ENCODE measurements around the gene ANAPC13.

ANAPC13 gene

DNA sequence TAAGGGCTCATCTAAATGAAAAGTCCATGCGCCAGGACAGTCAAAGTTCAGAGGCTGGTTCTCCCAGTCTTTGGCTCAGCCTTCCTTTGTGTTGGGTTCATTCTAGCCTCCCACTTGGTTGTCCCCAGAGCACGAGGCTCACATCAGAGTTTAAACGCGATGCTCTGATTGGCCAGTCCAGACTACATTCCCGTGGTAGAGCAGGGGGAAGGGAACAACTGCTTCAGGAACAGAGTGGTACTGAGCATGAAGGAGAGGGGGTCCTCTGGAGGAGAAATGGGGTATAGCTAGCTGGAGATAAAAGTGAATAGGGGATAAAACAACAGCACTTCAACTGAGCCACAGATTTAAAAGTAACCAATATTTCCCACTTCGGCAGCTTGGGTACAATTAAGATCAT lies 32.2 kb downstream of the ANAPC13 start:
- DNase-seq (ENCODE audit: low read depth in 2 of 2): no peak

DNA sequence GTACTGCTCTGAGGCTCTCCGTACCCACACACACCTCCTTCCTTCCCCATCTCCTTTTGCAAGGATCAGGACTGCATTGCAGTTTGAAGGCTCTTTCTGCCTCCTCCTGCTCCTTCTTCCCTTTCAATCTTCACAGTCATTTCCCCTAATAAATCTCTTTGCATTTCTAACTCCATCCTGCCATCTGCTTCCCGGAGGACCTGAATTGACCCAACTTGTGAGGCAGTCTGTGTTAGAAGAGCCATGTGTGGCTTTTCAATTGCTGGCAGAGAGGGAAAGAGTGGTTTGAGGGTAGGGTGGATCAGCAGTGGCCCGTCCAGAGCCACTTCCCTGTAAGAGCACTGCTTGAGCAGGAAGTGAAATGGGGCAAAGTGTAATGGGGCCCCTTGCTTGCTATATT lies 35.8 kb downstream of the ANAPC13 start:
- DNase-seq (ENCODE audit: low read depth in 2 of 2): no peak

DNA sequence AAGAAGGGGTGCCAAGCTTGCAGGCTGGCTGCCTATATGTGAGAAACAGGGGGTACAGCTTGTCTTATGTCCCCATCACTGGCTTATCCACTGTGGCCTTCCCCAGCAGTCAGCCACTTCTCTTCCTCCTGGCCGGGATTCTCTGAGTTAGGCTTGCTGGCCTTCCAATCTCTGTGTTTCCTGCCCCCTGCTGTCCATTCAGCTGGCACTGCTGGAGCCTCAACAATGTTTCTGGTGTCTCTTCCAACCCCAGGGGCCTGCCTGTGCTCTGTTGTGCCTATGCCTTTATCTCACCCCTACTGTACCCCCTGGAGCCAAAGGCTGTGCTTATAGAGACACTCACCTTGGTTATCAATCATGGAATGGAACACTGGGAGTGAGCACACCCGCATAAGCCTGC lies 36.5 kb downstream of the ANAPC13 start:
- no peak for DNase-seq (ENCODE audit: low read depth in 2 of 2)

DNA sequence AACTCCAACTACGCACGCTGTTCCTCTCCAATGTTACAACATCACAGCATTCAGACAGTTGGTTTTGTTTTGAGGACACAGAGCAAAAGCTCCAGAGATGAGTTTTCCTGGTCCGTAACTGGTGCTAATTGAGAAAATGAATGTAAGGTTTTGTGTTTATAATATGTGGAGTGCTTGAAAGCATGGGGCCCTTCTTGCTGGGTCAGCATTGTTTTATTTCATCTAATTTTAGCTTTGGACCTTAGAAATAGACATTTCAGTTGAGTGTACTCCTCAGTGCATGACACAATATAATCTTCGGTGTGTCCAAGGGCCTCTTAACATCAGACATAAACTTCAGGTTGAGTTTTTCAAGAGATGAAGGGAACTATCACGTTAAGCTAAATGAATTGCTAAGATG lies 37.1 kb downstream of the ANAPC13 start:
- no peak for DNase-seq (ENCODE audit: low read depth in 2 of 2)

DNA sequence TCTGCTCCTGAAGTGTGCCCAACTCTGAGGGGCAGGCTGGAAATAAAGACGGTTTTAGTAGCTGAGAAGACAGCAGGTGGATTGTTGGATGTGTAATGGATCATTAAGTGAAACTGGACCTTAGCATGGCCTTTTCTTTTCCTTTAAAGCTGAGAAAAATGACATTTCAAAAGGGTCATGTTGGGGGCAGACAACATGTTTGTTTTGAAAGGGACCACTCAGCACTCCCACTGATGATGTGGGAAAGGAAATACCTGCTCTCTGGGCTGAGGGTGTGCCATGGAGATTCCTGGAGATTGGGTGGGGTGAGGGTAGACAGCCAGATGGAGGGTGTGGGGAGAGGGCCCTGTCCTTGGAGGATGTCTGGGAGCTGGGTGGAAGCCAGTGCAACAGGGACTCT lies 38.4 kb downstream of the ANAPC13 start:
- no peak for DNase-seq (ENCODE audit: low read depth in 2 of 2)

DNA sequence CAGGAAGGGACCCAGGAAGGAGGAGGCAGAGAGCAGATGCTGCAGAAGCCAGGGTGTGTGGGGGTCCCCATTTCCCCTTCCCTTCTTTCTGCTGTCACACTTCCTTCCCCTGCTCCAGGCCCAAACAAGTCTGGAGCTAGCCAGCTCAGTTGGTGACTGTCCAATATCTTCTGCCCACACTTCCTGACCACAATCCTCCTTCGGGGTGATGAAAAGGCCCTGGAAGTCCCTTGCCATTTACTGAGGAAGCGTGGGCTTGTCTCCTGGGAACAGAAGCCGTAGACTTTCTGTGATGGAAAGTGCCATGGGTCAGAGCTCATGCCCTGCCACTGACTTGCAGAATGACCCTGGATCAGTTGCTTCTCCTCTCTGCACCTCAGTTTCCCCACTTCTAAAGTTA lies 39.0 kb downstream of the ANAPC13 start:
- DNase-seq (ENCODE audit: low read depth in 2 of 2): no peak

DNA sequence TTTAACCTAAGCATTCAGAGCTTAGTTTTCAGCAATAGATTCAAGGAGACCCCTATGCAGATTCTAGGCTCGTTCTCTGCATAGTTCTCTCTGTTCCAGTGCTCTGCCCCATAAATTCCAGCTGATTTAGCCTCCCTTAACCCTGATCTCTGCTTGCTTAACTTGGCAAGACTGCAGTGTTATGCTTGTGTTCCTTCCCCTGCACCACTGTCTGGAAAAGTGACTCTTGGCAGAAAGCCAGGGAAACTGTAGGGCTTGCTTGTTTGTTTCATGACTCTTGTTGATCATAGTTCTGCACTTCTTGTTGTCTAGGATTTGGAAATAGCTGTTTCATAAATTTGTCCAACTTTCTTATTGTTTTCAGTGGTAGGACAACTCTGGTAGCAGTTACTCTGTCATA lies 40.1 kb downstream of the ANAPC13 start:
- no peak for DNase-seq (ENCODE audit: low read depth in 2 of 2)

DNA sequence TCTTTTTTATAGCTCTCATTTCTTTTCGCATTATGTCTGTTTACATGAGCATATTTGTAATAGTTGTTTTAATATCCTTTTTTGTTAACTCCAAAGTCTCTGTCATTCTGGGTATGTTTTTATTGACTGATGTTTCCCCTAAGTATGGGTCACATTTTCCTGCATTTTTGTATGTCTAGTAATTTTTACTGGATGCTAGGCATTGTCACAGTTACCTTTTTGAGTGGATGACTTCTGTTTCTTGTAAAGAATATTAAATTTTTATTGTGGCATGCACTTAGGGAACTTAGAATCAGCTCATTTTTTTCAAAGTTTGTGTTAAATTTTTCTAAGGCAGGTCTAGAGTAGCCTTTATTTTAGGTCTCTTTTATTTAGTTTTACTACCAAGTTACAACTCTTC lies 40.7 kb downstream of the ANAPC13 start:
- DNase-seq (ENCODE audit: low read depth in 2 of 2): no peak

DNA sequence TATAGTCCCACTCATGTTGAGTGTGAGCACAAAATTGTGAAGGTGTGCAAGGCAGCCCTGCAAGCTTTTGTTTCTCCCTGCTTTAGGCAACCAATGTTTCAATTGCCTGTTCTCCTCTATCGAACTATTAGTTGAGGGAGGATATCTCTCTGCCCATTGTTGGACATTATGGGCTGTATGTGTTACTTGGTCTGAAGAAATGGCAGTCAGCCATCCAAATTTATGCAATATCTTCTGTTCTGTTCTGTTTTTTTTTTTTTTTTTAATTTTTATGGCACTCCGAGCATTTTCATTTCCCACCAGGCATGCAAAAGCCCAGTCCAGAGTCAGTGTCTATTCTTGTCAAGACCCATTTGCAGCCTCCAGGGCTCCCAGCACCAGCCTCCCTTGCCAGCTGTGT lies 44.0 kb downstream of the ANAPC13 start:
- DNase-seq (ENCODE audit: low read depth in 2 of 2): no peak

DNA sequence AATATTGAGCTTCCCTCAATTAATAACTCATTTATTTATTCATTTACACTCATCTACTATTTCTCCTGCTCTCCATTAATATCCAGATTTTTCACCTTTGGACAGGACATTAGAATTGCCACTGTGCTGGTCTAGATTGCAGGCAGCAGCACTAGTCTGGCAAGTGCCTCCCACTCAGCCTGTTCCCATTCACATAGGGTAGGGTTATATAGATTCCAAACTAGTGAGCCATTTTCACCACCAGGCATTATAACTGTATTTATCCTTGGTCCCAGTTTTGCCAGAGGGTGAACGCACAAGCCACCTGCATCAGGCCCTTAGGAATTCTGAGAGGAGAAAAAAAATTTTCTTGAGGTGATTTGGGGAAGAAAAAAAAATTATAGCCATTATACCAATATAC lies 44.5 kb downstream of the ANAPC13 start:
- DNase-seq (ENCODE audit: low read depth in 2 of 2): no peak

DNA sequence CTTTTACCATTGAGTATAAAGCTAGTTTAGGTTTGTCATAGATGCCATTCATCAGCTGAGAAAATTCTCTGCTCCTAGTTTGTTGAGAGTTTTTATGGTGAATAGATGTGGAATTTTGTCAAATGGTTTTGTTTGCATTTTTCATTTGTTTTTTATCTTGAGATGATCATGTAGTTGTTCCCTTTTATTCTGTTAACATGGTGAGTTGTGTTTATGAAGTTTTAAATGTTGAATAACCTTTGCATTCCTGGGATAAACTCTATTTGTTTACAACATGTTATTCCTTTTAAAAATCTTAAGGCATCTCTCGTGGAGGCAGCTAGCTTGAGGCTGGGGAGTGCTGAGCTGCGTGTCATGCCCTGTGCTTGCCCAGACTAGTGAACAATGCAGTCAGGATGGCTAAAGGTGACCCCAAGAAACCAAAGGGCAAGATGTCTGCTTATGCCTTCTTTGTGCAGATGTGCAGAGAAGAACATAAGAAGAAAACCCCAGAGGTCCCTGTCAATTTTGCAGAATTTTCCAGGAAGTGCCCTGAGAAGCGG lies 48.5 kb downstream of the ANAPC13 start:
- no peak for DNase-seq (ENCODE audit: low read depth in 2 of 2)

DNA sequence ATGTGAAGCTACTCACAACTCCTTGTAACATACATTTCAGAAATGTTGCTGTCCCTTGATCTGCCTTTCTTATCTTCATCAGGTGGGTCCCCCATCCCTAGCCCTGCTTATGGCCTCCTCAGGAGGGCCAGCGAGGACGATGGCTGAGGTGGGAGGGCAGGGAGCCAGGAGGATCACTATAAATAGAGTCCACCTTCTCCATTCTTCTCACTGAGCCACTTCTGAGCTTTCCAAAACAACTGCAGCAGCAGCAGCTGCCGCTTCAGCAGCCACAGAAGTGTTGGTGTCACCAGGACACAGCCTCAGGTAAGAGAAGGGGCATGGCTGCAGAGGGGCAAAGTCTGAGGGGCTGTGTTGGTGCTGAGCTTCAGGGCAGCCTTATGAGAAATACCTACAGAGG lies 53.5 kb downstream of the ANAPC13 start:
- no peak for DNase-seq (ENCODE audit: low read depth in 2 of 2)

DNA sequence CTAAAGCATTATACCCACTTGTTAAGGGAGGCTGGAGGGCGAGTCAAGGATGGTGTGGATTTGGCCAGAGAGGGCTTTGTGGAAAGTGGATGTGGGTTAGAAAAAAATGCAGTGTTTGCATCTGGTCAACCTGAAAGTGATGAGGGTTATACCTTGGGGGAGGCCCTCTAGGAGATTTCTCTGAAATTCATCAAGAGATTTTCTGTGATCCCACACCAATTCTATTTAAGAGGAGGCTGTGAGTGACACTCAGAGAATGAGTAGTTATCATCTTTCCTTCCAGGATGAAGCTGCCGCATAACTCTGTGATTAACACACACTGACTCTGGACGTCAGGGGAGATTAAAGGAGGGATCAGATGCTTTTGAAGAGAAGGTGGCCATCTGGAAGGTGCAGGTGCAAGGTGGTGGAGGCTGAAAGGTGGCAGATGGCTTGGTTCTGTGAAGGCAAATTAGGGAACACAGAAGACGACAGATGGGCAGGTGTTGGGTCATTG lies 54.8 kb downstream of the ANAPC13 start:
- no peak for DNase-seq (ENCODE audit: low read depth in 2 of 2)

DNA sequence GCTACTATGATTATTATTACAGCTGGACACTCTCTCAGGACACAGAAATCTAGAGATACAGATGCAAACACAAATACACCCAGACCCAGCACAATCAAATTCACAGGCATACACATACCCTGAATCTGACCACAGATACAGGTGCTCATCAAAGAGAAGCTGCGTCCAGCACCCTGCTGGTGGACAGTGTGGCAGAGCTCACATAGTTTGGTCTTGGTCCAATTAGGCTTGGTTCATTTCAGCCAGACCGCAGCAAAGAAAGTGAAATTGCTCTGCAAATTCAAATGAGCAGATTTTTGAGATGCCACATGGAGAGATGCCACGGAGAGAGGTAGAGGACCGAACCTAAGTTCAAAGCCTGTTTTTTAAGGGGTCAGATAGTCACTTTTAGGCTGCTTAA lies 55.6 kb downstream of the ANAPC13 start:
- DNase-seq (ENCODE audit: low read depth in 2 of 2): no peak

DNA sequence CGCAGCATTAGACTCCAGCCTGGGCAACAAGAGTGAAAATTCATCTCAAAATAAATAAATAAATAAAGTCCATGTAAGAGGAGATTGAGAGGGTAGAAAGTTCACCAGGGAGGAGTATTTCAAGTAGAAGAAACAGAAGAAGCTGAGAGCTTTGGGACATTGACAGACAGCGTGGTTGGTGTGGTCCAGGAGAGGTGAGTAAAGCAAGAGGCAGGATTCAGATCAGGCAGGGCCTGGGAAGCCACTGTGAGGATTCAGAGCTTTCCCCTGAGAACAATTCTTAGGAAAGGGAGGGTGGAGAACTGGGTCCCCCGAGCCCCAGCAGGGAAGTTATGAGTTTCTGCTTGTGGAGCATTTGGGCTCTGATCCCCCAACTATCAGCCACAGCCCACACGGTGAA lies 57.4 kb downstream of the ANAPC13 start:
- DNase-seq (ENCODE audit: low read depth in 2 of 2): no peak
